Common myeloid progenitor, CD34-positive (primary cell): ENCODE data around the gene TFF1.

ENCODE experiments used
- CTCF ChIA-PET: fragments of 350-600 bp; sonication (Branson Sonifier 250); formaldehyde crosslinking; loops from one replicate; lab custom pipeline; 2021; ENCODE audit warnings: antibody characterized with exemption; lab: Charles Lee
- POLR2A ChIA-PET: fragments of 350-600 bp; sonication (Branson Sonifier 250); formaldehyde crosslinking; loops from one replicate; lab custom pipeline; 2021; ENCODE audit warnings: antibody characterized with exemption; lab: Charles Lee
- DNase-seq, 3 donors: peaks; one replicate each; pipeline versions ENCODE4 v3.0.0 to v3.0.0-alpha.2; 2013
- H3K27ac ChIP-seq, 2 experiments: 1 replicate in 1 of 2; 2 replicates in 1 of 2; pipeline ENCODE4 v1.7.0; 2013; ENCODE audit warnings: inconsistent platforms in 2 of 2, low read length in 2 of 2, mild to moderate bottlenecking in 2 of 2, low read depth in 1 of 2, moderate library complexity in 1 of 2; ENCODE audit not compliant: severe bottlenecking in 2 of 2, insufficient read depth in 1 of 2, poor library complexity in 1 of 2
- H3K27me3 ChIP-seq, 5 experiments: replicated peaks in 2 of 5; 1 replicate in 3 of 5; 2 replicates in 2 of 5; pipeline versions ENCODE4 v1.6.1 to v1.7.0; 2013; ENCODE audit warnings: low read length in 4 of 5, mild to moderate bottlenecking in 2 of 5, moderate library complexity in 2 of 5, inconsistent platforms in 1 of 5; ENCODE audit not compliant: insufficient read depth in 5 of 5, control insufficient read depth in 4 of 5
- H3K36me3 ChIP-seq, 4 experiments: 1 replicate in 2 of 4; 2 replicates in 2 of 4; pipeline versions ENCODE4 v1.6.1 to v1.7.0; 2013; ENCODE audit warnings: low read length in 3 of 4, control low read depth in 1 of 4, mild to moderate bottlenecking in 1 of 4; ENCODE audit not compliant: control insufficient read depth in 4 of 4, insufficient read depth in 4 of 4
- H3K4me1 ChIP-seq, 4 experiments: 1 replicate in 3 of 4; 2 replicates in 1 of 4; pipeline versions ENCODE4 v1.6.1 to v1.7.1; 2013; ENCODE audit warnings: low read length in 3 of 4, mild to moderate bottlenecking in 3 of 4, control low read depth in 1 of 4, inconsistent platforms in 1 of 4, moderate library complexity in 1 of 4; ENCODE audit not compliant: control insufficient read depth in 4 of 4, insufficient read depth in 4 of 4; ENCODE audit errors: control extremely low read depth in 1 of 4
- H3K4me3 ChIP-seq, 7 experiments: 1 replicate in 4 of 7; 2 replicates in 3 of 7; pipeline versions ENCODE4 v1.5.1 to v1.7.0; 2013; ENCODE audit warnings: mild to moderate bottlenecking in 7 of 7, low read length in 6 of 7, moderate library complexity in 6 of 7, inconsistent platforms in 2 of 7, low read depth in 2 of 7, control low read depth in 1 of 7; ENCODE audit not compliant: insufficient read depth in 4 of 7, control insufficient read depth in 1 of 7; ENCODE audit errors: extremely low read depth in 1 of 7
- H3K9me3 ChIP-seq, 5 experiments: 1 replicate in 4 of 5; 2 replicates in 1 of 5; pipeline versions ENCODE4 v1.6.1 to v1.7.1; 2013; ENCODE audit warnings: low read length in 4 of 5, mild to moderate bottlenecking in 2 of 5, inconsistent platforms in 1 of 5, low read depth in 1 of 5, moderate library complexity in 1 of 5; ENCODE audit not compliant: control insufficient read depth in 4 of 5, insufficient read depth in 2 of 5; ENCODE audit errors: control extremely low read depth in 1 of 5
- WGBS: methylation state at CpG from one replicate; pipeline ENCODE4 v1.1.5; 2013; ENCODE audit not compliant: insufficient coverage; 5-methylcytosine and 5-hydroxymethylcytosine counted together

TFF1 gene

DNA sequence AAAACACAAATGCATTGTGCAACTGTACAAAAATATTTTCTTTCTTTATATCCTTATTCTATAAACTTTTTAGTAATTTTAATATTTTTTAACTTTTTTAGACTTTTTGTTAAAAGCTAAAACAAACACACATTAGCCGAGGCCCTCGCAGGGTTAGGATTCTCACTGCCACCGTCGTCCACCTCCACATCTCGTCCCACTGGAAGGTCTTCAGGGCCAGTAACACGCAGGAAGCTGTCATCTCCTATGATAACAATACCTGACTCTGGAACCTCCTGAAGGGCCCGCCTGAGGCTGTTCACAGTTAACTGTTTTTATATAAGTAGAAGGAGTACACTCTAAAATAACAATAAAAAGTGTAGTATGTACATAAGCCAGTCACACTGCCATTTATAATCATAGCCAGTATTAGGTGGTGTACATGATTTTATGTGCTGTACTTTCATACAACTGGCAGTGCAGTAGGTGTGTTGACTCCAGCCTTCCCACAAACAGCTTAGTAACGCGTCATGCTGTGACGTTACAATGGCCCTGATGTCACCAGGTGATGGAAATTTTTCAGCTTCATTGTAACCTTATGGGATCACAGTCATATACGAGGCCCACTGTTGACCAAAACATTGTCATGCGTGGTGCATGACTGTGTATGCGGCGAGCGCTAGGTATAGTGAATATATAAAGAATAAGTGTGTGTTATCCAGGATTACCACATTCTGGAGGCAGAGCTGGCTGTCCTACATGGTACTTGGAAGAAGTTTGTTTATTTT lies 24.4 kb downstream of the TFF1 start:
- no peaks in the 10 kb centered on the region for H3K27me3 ChIP-seq
- H3K27ac ChIP-seq = no peak overlapping the region
- H3K4me3 ChIP-seq = no peak overlapping the region
- no peaks in the 10 kb centered on the region for H3K9me3 ChIP-seq
- POLR2A ChIA-PET = no interaction called here
- H3K36me3 ChIP-seq = no peaks in the 10 kb centered on the region
- DNase-seq = no peak
- WGBS = 98% methylated on average over 13 of the region's 15 CpGs
- H3K4me1 ChIP-seq = peaks cover 0 to 9% (median 6%) of the 10 kb centered on the region in 4 experiments
- CTCF ChIA-PET = interaction anchor here (0.9 to 1.4 kb wide), 3 partner anchors 30 to 186 kb away, joined by 3 read pairs; no protein-coding TSS in a partner anchor

DNA sequence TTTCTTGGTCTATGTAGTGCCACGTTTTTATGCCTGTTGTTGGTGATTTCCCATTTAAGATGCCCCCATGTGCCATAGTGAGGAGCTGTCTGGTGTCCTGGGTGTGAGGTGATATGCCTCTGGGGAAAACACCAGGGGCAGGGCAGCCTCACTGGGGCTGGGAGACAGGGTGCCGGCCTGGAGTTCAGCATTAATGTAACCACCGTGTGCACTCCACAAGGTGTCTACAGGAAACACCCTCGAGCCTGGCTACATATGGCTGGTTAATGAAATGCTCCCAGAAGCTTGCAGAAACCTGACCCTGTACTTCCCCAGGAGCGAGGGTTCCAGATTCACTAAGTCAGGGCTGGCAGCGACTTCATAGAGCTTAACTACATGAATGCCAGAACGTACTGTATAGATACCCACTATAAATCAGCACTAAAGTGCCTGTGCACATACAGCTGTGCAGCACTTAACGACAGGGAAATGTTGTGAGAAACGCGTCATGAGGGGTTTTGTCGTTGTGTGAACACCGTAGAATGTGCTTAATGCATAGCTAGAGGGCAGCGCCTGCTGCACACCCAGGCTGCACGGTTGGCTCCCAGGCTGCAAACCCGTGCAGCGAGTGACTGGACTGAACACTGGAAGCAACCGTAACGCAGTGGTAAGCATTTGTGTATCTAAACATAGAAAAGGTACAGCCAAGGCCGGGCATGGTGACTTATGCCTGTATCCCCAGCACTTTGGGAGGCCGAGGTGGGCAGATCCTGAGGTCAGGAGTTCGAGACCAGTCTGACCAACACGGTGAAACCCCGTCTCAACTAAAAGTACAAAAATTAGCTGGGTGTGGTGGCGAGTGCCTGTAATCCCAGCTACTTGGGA lies 25.9 kb downstream of the TFF1 start:
- Histone ChIP-seq H3K4me3 (no peak overlapping the region), H3K4me1 (peaks cover 0 to 9% (median 6%) of the 10 kb centered on the region in 4 experiments), H3K27ac (no peak overlapping the region), H3K9me3 (no peaks in the 10 kb centered on the region), H3K27me3 (peaks cover 0 to 3% (median 0%) of the 10 kb centered on the region in 5 experiments), H3K36me3 (no peaks in the 10 kb centered on the region)
- ChIA-PET POLR2A (no interaction called here), CTCF (interaction anchor here (0.9 to 7.6 kb wide), 4 partner anchors 9 to 196 kb away, joined by 3 to 43 read pairs (median 5); no protein-coding TSS in a partner anchor)
- no peak for DNase-seq
- WGBS = 95% methylated on average over 21 of the region's 24 CpGs

DNA sequence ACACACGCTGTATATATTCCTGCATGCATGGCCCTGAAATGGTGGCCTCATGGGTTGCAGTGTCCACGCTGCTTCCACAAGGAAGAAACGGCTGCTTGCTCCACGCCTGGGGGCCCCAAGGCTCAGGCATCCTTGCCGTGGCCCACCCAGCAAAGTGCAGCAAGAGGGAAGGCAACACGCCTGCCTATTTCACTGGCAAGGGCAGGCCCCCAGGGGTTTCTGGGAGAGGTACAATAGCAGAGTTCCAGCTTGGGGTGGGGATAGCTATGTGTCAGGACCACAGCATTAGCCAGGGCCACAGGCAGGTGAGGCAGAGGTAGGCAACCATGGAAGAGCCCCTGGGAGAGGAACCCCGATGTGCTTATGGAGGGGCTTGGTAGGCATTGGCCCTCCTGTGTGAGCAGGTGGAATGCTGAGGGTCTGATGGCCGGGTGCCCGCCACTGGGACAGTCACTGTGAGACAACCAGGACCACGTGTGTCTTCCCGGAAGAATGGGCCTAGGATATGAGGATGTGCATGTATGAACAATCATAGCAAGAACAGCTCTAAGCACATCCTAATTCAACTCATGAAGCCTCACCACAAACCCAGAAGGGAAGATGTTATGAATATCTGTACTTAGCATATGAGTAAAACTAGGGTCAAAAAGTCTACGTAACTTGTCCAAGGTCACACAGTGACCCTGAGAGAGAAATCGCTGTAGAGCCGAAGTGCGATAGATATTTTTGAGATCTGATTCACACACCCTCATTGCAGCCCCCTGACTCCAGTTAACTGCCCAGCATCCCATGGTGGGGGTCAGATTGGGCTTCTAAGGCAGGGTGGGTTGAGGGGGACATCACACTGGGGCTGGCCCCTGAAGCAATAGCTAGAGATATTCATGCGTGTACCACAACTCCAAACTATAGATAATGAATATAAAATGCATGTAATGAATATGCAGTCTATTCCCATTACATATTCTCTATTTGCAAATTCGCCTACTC lies 27.3 kb downstream of the TFF1 start:
- Histone ChIP-seq H3K4me3 (no peak overlapping the region), H3K9me3 (no peaks in the 10 kb centered on the region), H3K36me3 (no peaks in the 10 kb centered on the region), H3K27me3 (peaks cover 0 to 3% (median 0%) of the 10 kb centered on the region in 5 experiments), H3K27ac (no peak overlapping the region), H3K4me1 (peaks cover 0 to 9% (median 6%) of the 10 kb centered on the region in 4 experiments)
- ChIA-PET POLR2A (no interaction called here), CTCF (interaction anchor here (0.6 to 7.6 kb wide), 17 partner anchors 9 to 1312 kb away, joined by 3 to 43 read pairs (median 4); no protein-coding TSS in a partner anchor)
- DNase-seq = no peak
- WGBS = 99% methylated on average over 8 of the region's 17 CpGs

DNA sequence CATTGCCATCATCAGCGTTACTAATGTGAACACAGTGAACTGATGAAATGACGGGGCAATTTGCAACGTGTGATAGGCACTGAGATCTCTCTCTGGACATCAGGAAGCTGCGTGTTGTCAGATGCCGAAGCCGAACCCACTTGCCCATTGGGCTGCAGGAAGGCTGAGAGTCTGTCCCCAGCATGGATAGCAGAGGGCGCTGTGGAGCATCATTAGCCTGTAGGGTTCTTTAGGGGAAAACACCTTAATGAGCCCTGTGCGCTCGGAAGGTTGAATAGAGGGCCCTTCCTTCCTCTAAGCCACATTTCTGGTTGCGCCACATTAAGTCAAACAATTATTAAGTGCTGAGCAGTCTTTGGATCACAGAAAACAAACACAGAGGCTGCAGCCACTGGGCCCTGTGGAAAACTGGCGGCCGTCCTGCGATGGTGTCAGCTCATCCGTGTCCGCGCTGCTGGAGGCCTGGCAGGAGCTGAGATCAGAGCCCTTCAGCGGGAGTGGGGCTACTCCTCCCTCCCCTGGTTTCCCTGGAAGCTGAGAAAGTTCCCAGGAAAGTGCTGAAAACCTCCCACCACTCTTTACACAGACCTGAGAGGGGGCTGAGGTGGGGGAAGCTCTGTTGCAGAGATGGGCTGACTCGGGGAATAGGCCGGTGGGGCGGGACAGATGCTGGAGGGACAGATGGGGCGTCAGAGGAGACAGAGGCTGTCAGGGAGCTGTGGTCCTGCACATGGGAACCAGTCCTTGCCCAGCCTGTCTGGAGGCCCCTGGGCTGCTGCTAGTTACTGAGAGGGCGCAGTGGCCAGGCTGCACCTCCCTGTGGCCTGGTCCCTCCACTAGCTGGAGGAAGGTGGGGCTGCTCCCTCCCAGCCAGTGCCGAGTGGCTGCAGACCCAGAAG lies 28.3 kb downstream of the TFF1 start:
- CTCF ChIA-PET = interaction anchor here (0.6 to 7.6 kb wide), 27 partner anchors 8 to 1313 kb away, joined by 3 to 43 read pairs (median 4); no protein-coding TSS in a partner anchor
- POLR2A ChIA-PET = interaction anchor here (0.6 to 0.7 kb wide), 2 partner anchors 193 to 871 kb away, joined by 3 to 5 read pairs; no protein-coding TSS in a partner anchor
- Histone ChIP-seq H3K4me3 (peak overlapping the region in 1 of 7 experiments; percentile 28), H3K4me1 (peaks cover 0 to 9% (median 6%) of the 10 kb centered on the region in 4 experiments), H3K27ac (no peak overlapping the region), H3K36me3 (no peaks in the 10 kb centered on the region), H3K9me3 (no peaks in the 10 kb centered on the region), H3K27me3 (peaks cover 0 to 3% (median 0%) of the 10 kb centered on the region in 5 experiments)
- peak; percentile 81 to 94 (median 91) for DNase-seq
- WGBS = 50% methylated on average over 19 of the region's 23 CpGs

DNA sequence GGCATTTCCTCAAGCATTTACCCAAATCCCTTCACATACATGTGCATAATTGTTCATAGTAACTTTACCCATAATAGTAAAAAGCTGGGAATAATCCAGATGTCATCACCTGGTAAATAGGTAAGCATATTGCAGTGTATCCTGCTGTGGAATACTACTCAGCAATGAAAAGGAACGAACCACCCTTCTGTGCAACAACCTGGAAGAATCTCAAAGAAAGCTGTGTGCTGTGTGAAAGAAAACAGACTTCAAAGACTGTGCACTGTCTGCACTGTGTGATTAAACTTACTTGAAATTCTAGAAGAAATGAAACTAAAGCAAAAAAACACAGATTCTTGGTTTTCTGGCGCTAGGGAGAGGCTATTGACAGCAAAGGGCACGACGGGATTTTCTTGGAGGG lies 29.1 kb downstream of the TFF1 start:
- Histone ChIP-seq H3K27me3 (peaks cover 0 to 5% (median 0%) of the 10 kb centered on the region in 5 experiments), H3K27ac (no peak overlapping the region), H3K9me3 (peaks cover 0 to 4% (median 3%) of the 10 kb centered on the region in 5 experiments), H3K4me1 (peaks cover 0 to 9% (median 6%) of the 10 kb centered on the region in 4 experiments), H3K4me3 (no peak overlapping the region), H3K36me3 (no peaks in the 10 kb centered on the region)
- CTCF ChIA-PET = interaction anchor here (1.0 to 7.6 kb wide), 20 partner anchors 11 to 201 kb away, joined by 3 to 43 read pairs (median 3); no protein-coding TSS in a partner anchor
- 92% methylated on average over 4 of the region's 4 CpGs for WGBS
- POLR2A ChIA-PET = interaction anchor here (0.6 to 0.7 kb wide), 2 partner anchors 192 to 870 kb away, joined by 3 to 5 read pairs; no protein-coding TSS in a partner anchor
- DNase-seq = peak in 1 of 3 donors; percentile 7
